Measurements from ENCODE around the gene FAM13A.

DNA sequence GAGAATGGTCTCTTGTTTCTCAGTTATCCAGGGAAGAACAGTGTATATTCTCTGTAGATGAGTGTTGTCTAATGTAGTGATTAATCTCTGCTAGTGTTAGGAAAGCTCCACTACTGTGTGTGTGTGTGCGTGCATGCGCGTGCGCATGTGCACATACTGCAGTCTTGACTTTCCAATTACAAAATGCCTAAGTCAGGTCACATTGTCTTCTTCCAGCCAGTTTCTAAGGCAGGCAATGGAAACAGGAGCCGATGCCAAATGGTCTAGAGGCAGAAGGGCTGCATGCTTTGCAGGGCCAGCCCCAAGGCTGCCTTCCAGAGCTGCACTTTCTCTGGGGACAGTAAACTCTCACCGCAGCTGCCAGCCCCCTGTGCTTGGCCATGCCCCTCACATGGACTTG, 328.8 kb downstream of the FAM13A start:
- TF ChIP-seq EZH2phosphoT487 (IDR thresholded peaks at IDR 0.05; ENCODE audit: insufficient read depth, low read depth), result no peak
- TF ChIP-seq EZH2 (IDR thresholded peaks at IDR 0.05; ENCODE audit: insufficient read depth, poor library complexity, severe bottlenecking), result no peak
